SH-SY5Y (cell line): ENCODE measurements around the gene SPSB1.

Source experiments
- GATA2 ChIP-seq: IDR thresholded peaks from 2 replicates; pipeline ENCODE4 v1.6.1; 2011; ENCODE audit warnings: mild to moderate bottlenecking, low read depth, low read length
- GATA3 ChIP-seq: IDR thresholded peaks from 2 replicates; pipeline ENCODE4 v1.6.1; 2011; ENCODE audit warnings: low read depth, mild to moderate bottlenecking, low read length, moderate library complexity

- TF ChIP-seq GATA2 = no peak
- no peak for TF ChIP-seq GATA3
These were observed 58.3 kb downstream of the SPSB1 start for GRCh38 chr1:9350960-9351359.
